ENCODE measurements around the gene DCAF5. TPM values are rescaled to one million over a fixed set of nuclear protein-coding genes. Genes with fewer than 3 reads are reported as not detected.

Gene DCAF5
- total RNA-seq, 1 experiment from 2014 or later = 22.0 TPM

- CTCF ChIA-PET = interaction anchor here (0.6 to 1.5 kb wide), 11 partner anchors 11 to 331 kb away, joined by 3 to 9 read pairs (median 3); no protein-coding TSS in a partner anchor
- TF ChIP-seq CTCF (conservative IDR thresholded peaks at IDR 0.05; ENCODE audit: low read depth, low read length) (peak; percentile 97), EZH2 (IDR thresholded peaks at IDR 0.05; ENCODE audit: borderline replicate concordance, low read depth, low read length, poor library complexity, severe bottlenecking) (no peak)
- H3K4me3 ChIP-seq (ENCODE audit: low read depth, low read length, poor library complexity, severe bottlenecking) = no peak overlapping the region
- H3K4me1 ChIP-seq (ENCODE audit: insufficient read depth, low read length, poor library complexity, severe bottlenecking) = peaks cover 38% of the 10 kb centered on the region
- H3K27me3 ChIP-seq (replicated peaks; ENCODE audit: insufficient read depth, low read depth, low read length, poor library complexity) = no peaks in the 10 kb centered on the region
- POLR2A ChIA-PET (ENCODE audit: low non-redundant PET) = no interaction called here
- peak; percentile 91 for DNase-seq (ENCODE audit: low spot score)
- H3K27ac ChIP-seq (ENCODE audit: low read depth, low read length, poor library complexity, severe bottlenecking) = peak overlapping the region; percentile 47
- no peaks in the 10 kb centered on the region for H3K36me3 ChIP-seq (ENCODE audit: insufficient read depth, low read length, poor library complexity, severe bottlenecking)
- BruUV-seq (replicated peaks) = no TSS peak
- intact Hi-C loops (cut with micrococcal nuclease; ENCODE audit: unreplicated experiment) = loop anchor here (2.0 to 5.0 kb wide), 2 partner anchors 113 to 218 kb away; no protein-coding TSS in a partner anchor
- H3K9me3 ChIP-seq (ENCODE audit: low read depth, low read length, poor library complexity, severe bottlenecking) = no peaks in the 10 kb centered on the region
These were observed 23.5 kb downstream of the DCAF5 start for GRCh38 chr14:69129264-69129880.

GRCh38 chr14:69118305-69118704 is 34.6 kb downstream of the DCAF5 start:
- ChIA-PET POLR2A (ENCODE audit: low non-redundant PET) (no interaction called here), CTCF (interaction anchor here (1.3 kb wide), 1 partner anchor 11 kb away, joined by 3 read pairs; no protein-coding TSS in a partner anchor)
- H3K27me3 ChIP-seq (replicated peaks; ENCODE audit: insufficient read depth, low read depth, low read length, poor library complexity) = no peaks in the 10 kb centered on the region
- intact Hi-C loops (cut with micrococcal nuclease; ENCODE audit: unreplicated experiment) = no loop called here
- no peak for TF ChIP-seq EZH2 (IDR thresholded peaks at IDR 0.05; ENCODE audit: borderline replicate concordance, low read depth, low read length, poor library complexity, severe bottlenecking)
- no peak for TF ChIP-seq CTCF (conservative IDR thresholded peaks at IDR 0.05; ENCODE audit: low read depth, low read length)
- H3K27ac ChIP-seq (ENCODE audit: low read depth, low read length, poor library complexity, severe bottlenecking) = no peak overlapping the region
- H3K36me3 ChIP-seq (ENCODE audit: insufficient read depth, low read length, poor library complexity, severe bottlenecking) = peaks cover 5% of the 10 kb centered on the region
- no TSS peak for BruUV-seq (replicated peaks)
- DNase-seq (ENCODE audit: low spot score) = no peak
- no peak overlapping the region for H3K4me3 ChIP-seq (ENCODE audit: low read depth, low read length, poor library complexity, severe bottlenecking)
- no peaks in the 10 kb centered on the region for H3K9me3 ChIP-seq (ENCODE audit: low read depth, low read length, poor library complexity, severe bottlenecking)
- no peaks in the 10 kb centered on the region for H3K4me1 ChIP-seq (ENCODE audit: insufficient read depth, low read length, poor library complexity, severe bottlenecking)

GRCh38 chr14:69117020-69117767 is 35.7 kb downstream of the DCAF5 start:
- no TSS peak for BruUV-seq (replicated peaks)
- TF ChIP-seq CTCF (conservative IDR thresholded peaks at IDR 0.05; ENCODE audit: low read depth, low read length) (no peak), EZH2 (IDR thresholded peaks at IDR 0.05; ENCODE audit: borderline replicate concordance, low read depth, low read length, poor library complexity, severe bottlenecking) (no peak)
- Histone ChIP-seq H3K27ac (ENCODE audit: low read depth, low read length, poor library complexity, severe bottlenecking) (no peak overlapping the region), H3K36me3 (ENCODE audit: insufficient read depth, low read length, poor library complexity, severe bottlenecking) (peaks cover 5% of the 10 kb centered on the region), H3K4me1 (ENCODE audit: insufficient read depth, low read length, poor library complexity, severe bottlenecking) (no peaks in the 10 kb centered on the region), H3K27me3 (replicated peaks; ENCODE audit: insufficient read depth, low read depth, low read length, poor library complexity) (no peaks in the 10 kb centered on the region), H3K4me3 (ENCODE audit: low read depth, low read length, poor library complexity, severe bottlenecking) (no peak overlapping the region), H3K9me3 (ENCODE audit: low read depth, low read length, poor library complexity, severe bottlenecking) (no peaks in the 10 kb centered on the region)
- ChIA-PET POLR2A (ENCODE audit: low non-redundant PET) (no interaction called here), CTCF (no interaction called here)
- DNase-seq (ENCODE audit: low spot score) = no peak
- intact Hi-C loops (cut with micrococcal nuclease; ENCODE audit: unreplicated experiment) = no loop called here

Measured in A673 (cell line).